Stimulated activated CD4-positive, alpha-beta T cell treated with anti-CD3 and anti-CD28 coated beads, Interleukin-12 subunit alpha, Interleukin-12 subunit beta, amount 100 ng/mL, for 24 hours (primary cell): ENCODE results near the gene FHL2.

Source experiments
- DNase-seq, 2 experiments: peaks; one replicate each; pipeline ENCODE4 v3.0.0-alpha.2; 2020; ENCODE audit warnings: low read depth in 2 of 2

The FHL2 gene

GRCh38 chr2:105315314-105315713 lies 83.5 kb downstream of the FHL2 start:
- no peak for DNase-seq

GRCh38 chr2:105313877-105314276 lies 85.0 kb downstream of the FHL2 start:
- DNase-seq: no peak
